ENCODE measurements around the gene TSPAN5. TPM values are rescaled to one million over a fixed set of nuclear protein-coding genes. Genes with fewer than 3 reads are reported as not detected.
A peak's percentile ranks its signal among the peaks of the same experiment; 100 is the strongest.

Gene TSPAN5
- total and polyA plus RNA-seq, 11 donors: 1.0 to 10.2 (median 5.6) TPM

DNA sequence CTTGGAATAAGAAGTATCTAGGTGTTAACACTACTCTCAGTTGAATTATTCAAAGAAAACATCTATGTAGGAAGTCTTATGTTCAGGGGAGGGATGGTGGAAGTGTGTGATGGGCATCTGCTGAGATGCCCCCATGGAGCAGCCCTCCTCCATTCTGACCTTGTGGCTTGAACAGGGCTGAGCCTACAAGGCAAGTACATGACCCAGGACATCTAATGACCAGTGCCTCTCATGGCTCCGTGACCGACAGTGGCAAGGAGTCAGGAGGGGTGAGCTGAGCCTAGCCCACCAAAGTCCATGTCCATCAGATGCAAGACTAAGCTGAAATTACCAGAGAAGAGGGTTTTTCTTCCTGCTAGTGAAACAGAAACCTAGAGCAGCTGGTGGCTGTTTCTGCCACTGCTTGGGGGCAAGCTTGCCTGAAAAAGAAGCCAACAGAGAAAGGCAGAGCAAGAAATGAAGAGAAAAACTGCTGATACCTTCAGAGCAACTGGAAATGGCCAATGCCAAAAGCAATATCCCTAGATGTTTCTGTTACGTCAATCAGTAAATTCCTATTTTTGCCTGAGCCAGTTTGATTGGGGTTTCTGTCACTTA lies 113.5 kb downstream of the TSPAN5 start:
- no peak for TF ChIP-seq CTCF (IDR thresholded peaks at IDR 0.05)
- TF ChIP-seq POLR2A (IDR thresholded peaks at IDR 0.05): no peak
- Histone ChIP-seq H3K27ac (no peak overlapping the region), H3K4me3 (no peak overlapping the region), H3K4me1 (peaks cover 0 to 7% (median 0%) of the 10 kb centered on the region in 12 donors), H3K9me3 (peaks cover 0 to 5% (median 0%) of the 10 kb centered on the region in 12 donors), H3K27me3 (no peaks in the 10 kb centered on the region), H3K36me3 (no peaks in the 10 kb centered on the region)
- 60 to 80% (median 73%) methylated on average over 3 of the region's 3 CpGs for WGBS, 4 donors
- ATAC-seq: no peak
- no peak for DNase-seq
- intact Hi-C loops (cut with DNase I): no loop called here

- Histone ChIP-seq H3K4me1 (peaks cover 0 to 7% (median 0%) of the 10 kb centered on the region in 12 donors), H3K9me3 (no peaks in the 10 kb centered on the region), H3K27me3 (no peaks in the 10 kb centered on the region), H3K4me3 (no peak overlapping the region), H3K27ac (no peak overlapping the region), H3K36me3 (no peaks in the 10 kb centered on the region)
- TF ChIP-seq POLR2A (IDR thresholded peaks at IDR 0.05) (no peak), CTCF (IDR thresholded peaks at IDR 0.05) (no peak)
- ATAC-seq (peak in 1 of 4 donors; percentile 15), DNase-seq (no peak)
- intact Hi-C loops (cut with DNase I): no loop called here
- 75 to 83% (median 81%) methylated on average over 5 of the region's 5 CpGs for WGBS, 4 donors
These were observed 114.1 kb downstream of the TSPAN5 start for GRCh38 chr4:98544141-98544817.

DNA sequence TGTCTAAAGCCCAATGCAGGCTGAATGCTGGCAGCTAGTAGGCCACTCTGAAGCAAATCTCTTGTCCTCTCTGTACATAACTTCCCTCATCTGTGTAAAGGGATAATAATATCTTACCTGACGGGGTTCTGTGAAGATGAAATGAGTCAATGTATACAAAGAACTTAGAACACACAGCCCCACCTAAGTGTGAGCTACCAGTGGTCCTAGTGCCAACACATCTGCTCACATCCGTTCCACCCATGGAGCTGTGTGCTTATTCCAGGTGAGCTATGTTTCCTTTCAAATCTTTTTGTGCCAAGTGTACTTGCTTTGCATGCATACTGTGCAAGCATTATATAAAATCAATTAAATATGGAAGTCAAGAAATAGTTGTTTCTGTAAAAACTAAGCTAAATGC lies 116.4 kb downstream of the TSPAN5 start:
- H3K9me3 ChIP-seq: no peaks in the 10 kb centered on the region
- 96 to 98% (median 97%) methylated on average over 2 of the region's 2 CpGs for whole genome bisulfite sequencing, 4 donors
- H3K27me3 ChIP-seq: no peaks in the 10 kb centered on the region
- H3K4me3 ChIP-seq: no peak overlapping the region
- ATAC-seq (no peak), DNase-seq (no peak)
- no peak overlapping the region for H3K27ac ChIP-seq
- TF ChIP-seq CTCF (IDR thresholded peaks at IDR 0.05) (no peak), POLR2A (IDR thresholded peaks at IDR 0.05) (no peak)
- intact Hi-C loops (cut with DNase I): no loop called here
- H3K36me3 ChIP-seq: no peaks in the 10 kb centered on the region
- H3K4me1 ChIP-seq: peaks cover 0 to 7% (median 0%) of the 10 kb centered on the region in 12 donors

- TF ChIP-seq CTCF (IDR thresholded peaks at IDR 0.05) (no peak), POLR2A (IDR thresholded peaks at IDR 0.05) (no peak)
- H3K4me3 ChIP-seq: no peak overlapping the region
- DNase-seq: no peak
- no peak overlapping the region for H3K27ac ChIP-seq
- H3K4me1 ChIP-seq: no peaks in the 10 kb centered on the region
- no peaks in the 10 kb centered on the region for H3K36me3 ChIP-seq
- no peak for ATAC-seq
- 76 to 88% (median 81%) methylated on average over 4 of the region's 4 CpGs for WGBS, 4 donors
- intact Hi-C loops (cut with DNase I): no loop called here
- no peaks in the 10 kb centered on the region for H3K9me3 ChIP-seq
- H3K27me3 ChIP-seq: no peaks in the 10 kb centered on the region
These were observed 117.6 kb downstream of the TSPAN5 start for GRCh38 chr4:98540803-98541202.

Measured in heart left ventricle (tissue), 16 donors.